Esophagus squamous epithelium (tissue), 4 donors: ENCODE data around the gene CCT7.

Experiments
- POLR2A ChIP-seq, 4 donors: fragments of 450-650 bp; IDR thresholded peaks; one replicate each; pipeline ENCODE4 v1.6.1; 2017; ENCODE audit warnings: antibody characterized with exemption in 4 of 4, mild to moderate bottlenecking in 4 of 4, moderate library complexity in 3 of 4
- TF ChIP-seq, protein P1 (sequence below), 6 experiments: fragments of 450-650 bp in 4 of 6; fragments of 200-600 bp in 2 of 6; sonication (generic) in 2 of 6; IDR thresholded peaks; one replicate each; pipeline ENCODE4 v1.5.1; 2016 to 2019; ENCODE audit warnings: antibody characterized with exemption in 6 of 6, mild to moderate bottlenecking in 4 of 6, moderate library complexity in 4 of 6

- TF ChIP-seq, protein P1, sequence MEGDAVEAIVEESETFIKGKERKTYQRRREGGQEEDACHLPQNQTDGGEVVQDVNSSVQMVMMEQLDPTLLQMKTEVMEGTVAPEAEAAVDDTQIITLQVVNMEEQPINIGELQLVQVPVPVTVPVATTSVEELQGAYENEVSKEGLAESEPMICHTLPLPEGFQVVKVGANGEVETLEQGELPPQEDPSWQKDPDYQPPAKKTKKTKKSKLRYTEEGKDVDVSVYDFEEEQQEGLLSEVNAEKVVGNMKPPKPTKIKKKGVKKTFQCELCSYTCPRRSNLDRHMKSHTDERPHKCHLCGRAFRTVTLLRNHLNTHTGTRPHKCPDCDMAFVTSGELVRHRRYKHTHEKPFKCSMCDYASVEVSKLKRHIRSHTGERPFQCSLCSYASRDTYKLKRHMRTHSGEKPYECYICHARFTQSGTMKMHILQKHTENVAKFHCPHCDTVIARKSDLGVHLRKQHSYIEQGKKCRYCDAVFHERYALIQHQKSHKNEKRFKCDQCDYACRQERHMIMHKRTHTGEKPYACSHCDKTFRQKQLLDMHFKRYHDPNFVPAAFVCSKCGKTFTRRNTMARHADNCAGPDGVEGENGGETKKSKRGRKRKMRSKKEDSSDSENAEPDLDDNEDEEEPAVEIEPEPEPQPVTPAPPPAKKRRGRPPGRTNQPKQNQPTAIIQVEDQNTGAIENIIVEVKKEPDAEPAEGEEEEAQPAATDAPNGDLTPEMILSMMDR (IDR thresholded peaks at IDR 0.05), result no peak
- TF ChIP-seq POLR2A (IDR thresholded peaks at IDR 0.05), result no peak
These were observed 22.0 kb upstream of the CCT7 start for GRCh38 chr2:73212098-73212447.
